GM19328 (cell line): ENCODE results near the gene FBL.
"Not testable (repeated sequence)": the region's sequence is repeated elsewhere in the genome, so short reads cannot be mapped to it uniquely, and the experiment has no call there.

Source experiments
- ATAC-seq: cut with Tn5 transposase; IDR thresholded peaks from one replicate; pipeline ENCODE4 v1.9.1; 2021; ENCODE audit warnings: mild to moderate bottlenecking, moderate library complexity; ENCODE audit not compliant: unreplicated experiment

The FBL gene

GRCh38 chr19:39877488-39877887 is 31.3 kb upstream of the FBL start:
- not testable (repeated sequence) for ATAC-seq

- ATAC-seq, result not testable (repeated sequence)
These were observed 30.3 kb upstream of the FBL start for GRCh38 chr19:39876486-39876885.

GRCh38 chr19:39875401-39875864 is 29.3 kb upstream of the FBL start:
- ATAC-seq, result not testable (repeated sequence)

GRCh38 chr19:39874404-39874803 is 28.2 kb upstream of the FBL start:
- ATAC-seq, result no peak

GRCh38 chr19:39873385-39873784 is 27.2 kb upstream of the FBL start:
- no peak for ATAC-seq

- ATAC-seq, result no peak
These were observed 26.0 kb upstream of the FBL start for GRCh38 chr19:39871886-39872866.

- ATAC-seq, result no peak
These were observed 25.2 kb upstream of the FBL start for GRCh38 chr19:39871362-39871761.

GRCh38 chr19:39870171-39870971 is 24.2 kb upstream of the FBL start:
- ATAC-seq, result no peak

GRCh38 chr19:39867952-39868351 is 21.8 kb upstream of the FBL start:
- no peak for ATAC-seq

- ATAC-seq, result no peak
These were observed 21.0 kb upstream of the FBL start for GRCh38 chr19:39867133-39867532.

GRCh38 chr19:39865953-39866352 is 19.8 kb upstream of the FBL start:
- no peak for ATAC-seq

GRCh38 chr19:39865186-39865585 is 19.0 kb upstream of the FBL start:
- no peak for ATAC-seq

GRCh38 chr19:39864118-39864517 is 17.9 kb upstream of the FBL start:
- ATAC-seq, result no peak

GRCh38 chr19:39858541-39858940 is 12.4 kb upstream of the FBL start:
- no peak for ATAC-seq

- no peak for ATAC-seq
These were observed 6.7 kb upstream of the FBL start for GRCh38 chr19:39852882-39853281.

- ATAC-seq, result no peak
These were observed 4.7 kb upstream of the FBL start for GRCh38 chr19:39850892-39851291.

GRCh38 chr19:39848392-39848791 is 2.2 kb upstream of the FBL start:
- no peak for ATAC-seq

GRCh38 chr19:39847525-39847924 is 1.3 kb upstream of the FBL start:
- no peak for ATAC-seq

GRCh38 chr19:39846678-39847486 is 703 bp upstream of the FBL start:
- ATAC-seq, result no peak

GRCh38 chr19:39845584-39845932 is 621 bp downstream of the FBL start:
- ATAC-seq, result no peak

- ATAC-seq, result no peak
These were observed 1.0 kb downstream of the FBL start for GRCh38 chr19:39845172-39845571.
